GM12878 (cell line): ENCODE measurements around the gene LUZP2. TPM values are rescaled to one million over a fixed set of nuclear protein-coding genes. Genes with fewer than 3 reads are reported as not detected.

Source experiments
- ATAC-seq: fragments of 200-7000 bp; cut with Tn5 transposase; 3 replicates; pipeline ENCODE4 v1.9.1; 2020; ENCODE audit warnings: mild to moderate bottlenecking, moderate library complexity
- BruUV-seq: library from RNA; stranded (reverse); fragments of 400-500 nt; replicated peaks from 2 replicates; lab custom pipeline; 2021; lab: Mats Ljungman, UMichigan
- CTCF ChIA-PET: fragments of 300-600 bp; sonication (Branson Sonifier 250); formaldehyde crosslinking; extraction: SDS; loops from one replicate; lab custom pipeline; 2021; ENCODE audit warnings: inconsistent platforms; lab: Yijun Ruan, JAX
- POLR2A ChIA-PET: fragments of 350-600 bp; formaldehyde crosslinking; extraction: SDS; loops from one replicate; lab custom pipeline; 2021; ENCODE audit warnings: inconsistent platforms; lab: Charles Lee
- RAD21 ChIA-PET: fragments of 300-600 bp; sonication (Branson Sonifier 250); formaldehyde crosslinking; loops from one replicate; lab custom pipeline; 2023; ENCODE audit warnings: antibody characterized with exemption; ENCODE audit not compliant: unreplicated experiment; lab: Charles Lee
- SMC1A ChIA-PET: fragments of 300-600 bp; sonication (Branson Sonifier 250); formaldehyde crosslinking; loops from one replicate; lab custom pipeline; 2023; ENCODE audit not compliant: unreplicated experiment, uncharacterized antibody; lab: Charles Lee
- DNase-seq: peaks from one replicate; pipeline ENCODE4 v3.0.0-alpha.2; 2011; ENCODE audit warnings: low read depth, low spot score
- FAIRE-seq: peaks from 3 replicates; lab custom pipeline; 2011; peaks lifted over from hg19 to GRCh38; lab: Jason Lieb, UNC
- H2AFZ ChIP-seq: 2 replicates; pipeline ENCODE4 v1.6.0; 2011; ENCODE audit warnings: low read depth, low read length, control low read depth; ENCODE audit not compliant: control insufficient read depth
- H3K27ac ChIP-seq: 2 replicates; pipeline ENCODE4 v1.5.1; 2011; ENCODE audit warnings: control low read depth; ENCODE audit not compliant: control insufficient read depth, insufficient read depth
- H3K27me3 ChIP-seq, 2 experiments: replicated peaks in 1 of 2; 2 replicates each; pipeline versions ENCODE4 v1.6.0 to v1.6.1; 2011; ENCODE audit warnings: low read length in 1 of 2; ENCODE audit not compliant: control insufficient read depth in 2 of 2, insufficient read depth in 2 of 2
- H3K36me3 ChIP-seq, 2 experiments: 2 replicates each; pipeline ENCODE4 v1.5.1; 2011; ENCODE audit warnings: low read length in 1 of 2; ENCODE audit not compliant: control insufficient read depth in 2 of 2, insufficient read depth in 2 of 2
- H3K4me1 ChIP-seq: 2 replicates; pipeline ENCODE4 v1.6.1; 2011; ENCODE audit warnings: mild to moderate bottlenecking, low read length, moderate library complexity, mixed read lengths; ENCODE audit not compliant: control insufficient read depth, insufficient read depth
- H3K4me2 ChIP-seq: 2 replicates; pipeline ENCODE4 v1.6.0; 2011; ENCODE audit warnings: control low read depth; ENCODE audit not compliant: control insufficient read depth, insufficient read depth
- H3K4me3 ChIP-seq: fragments of 200-600 bp; sonication (generic); 2 replicates; pipeline ENCODE4 v1.5.1; 2016
- H3K79me2 ChIP-seq: 2 replicates; pipeline ENCODE4 v1.6.0; 2011; ENCODE audit warnings: low read length; ENCODE audit not compliant: control insufficient read depth, insufficient read depth
- H3K9ac ChIP-seq: 2 replicates; pipeline ENCODE4 v1.8.0; 2011; ENCODE audit warnings: low read length, control low read depth, mixed read lengths; ENCODE audit not compliant: control insufficient read depth, insufficient read depth
- H3K9me3 ChIP-seq: replicated peaks from 3 replicates; pipeline ENCODE4 v1.5.1; 2011; ENCODE audit warnings: mild to moderate bottlenecking, low read length; ENCODE audit not compliant: control insufficient read depth, insufficient read depth
- H4K20me1 ChIP-seq: 2 replicates; pipeline ENCODE4 v1.6.0; 2011; ENCODE audit not compliant: control insufficient read depth, insufficient read depth
- CHD4 ChIP-seq: fragments of 200-600 bp; sonication (generic); IDR thresholded peaks from 2 replicates; pipeline ENCODE4 v1.6.1; 2016; ENCODE audit warnings: mild to moderate bottlenecking
- CUX1 ChIP-seq: IDR thresholded peaks from 2 replicates; pipeline ENCODE4 v1.6.1; 2012; ENCODE audit warnings: improper control_type of control experiment, low read depth, low read length; ENCODE audit not compliant: insufficient replicate concordance
- DPF2 ChIP-seq: fragments of 450-650 bp; IDR thresholded peaks from 2 replicates; pipeline ENCODE4 v1.6.1; 2017; ENCODE audit warnings: mild to moderate bottlenecking
- E2F4 ChIP-seq: IDR thresholded peaks from 2 replicates; pipeline ENCODE4 v1.6.1; 2012; ENCODE audit warnings: low read depth, low read length, improper control_type of control experiment
- FOXK2 ChIP-seq: fragments of 450-650 bp; IDR thresholded peaks from 2 replicates; pipeline ENCODE4 v1.6.1; 2017; ENCODE audit warnings: mild to moderate bottlenecking, moderate library complexity
- IRF5 ChIP-seq: fragments of 450-650 bp; IDR thresholded peaks from 2 replicates; pipeline ENCODE4 v1.6.1; 2017; ENCODE audit warnings: borderline replicate concordance
- JUND ChIP-seq: IDR thresholded peaks from 2 replicates; pipeline ENCODE4 v1.6.1; 2012; ENCODE audit warnings: low read depth, mild to moderate bottlenecking, low read length, improper control_type of control experiment, moderate library complexity
- MXI1 ChIP-seq: fragments of 150-350 bp; IDR thresholded peaks from 2 replicates; pipeline ENCODE4 v1.6.1; 2011; ENCODE audit warnings: low read depth, mild to moderate bottlenecking, inconsistent platforms, low read length, improper control_type of control experiment
- MYB ChIP-seq: fragments of 150-350 bp; IDR thresholded peaks from 2 replicates; pipeline ENCODE4 v1.6.1; 2014; ENCODE audit warnings: mild to moderate bottlenecking, low read depth, low read length, borderline replicate concordance
- NKRF ChIP-seq: fragments of 450-650 bp; conservative IDR thresholded peaks from 2 replicates; pipeline ENCODE4 v1.6.1; 2017; ENCODE audit warnings: mild to moderate bottlenecking, moderate library complexity
- RELA ChIP-seq: fragments of 450-650 bp; IDR thresholded peaks from 2 replicates; pipeline ENCODE4 v1.8.0; 2014; ENCODE audit warnings: borderline replicate concordance; ENCODE audit not compliant: partially characterized antibody
- TCF12 ChIP-seq: IDR thresholded peaks from 2 replicates; pipeline ENCODE4 v1.6.1; 2011; ENCODE audit warnings: low read depth, mild to moderate bottlenecking, low read length
- ZNF274 ChIP-seq: IDR thresholded peaks from one replicate; pipeline ENCODE4 v1.8.0; 2011; ENCODE audit not compliant: insufficient read length, insufficient read depth
- ZNF384 ChIP-seq: IDR thresholded peaks from 2 replicates; pipeline ENCODE4 v1.6.1; 2012; ENCODE audit warnings: low read depth, mild to moderate bottlenecking, low read length, improper control_type of control experiment, borderline replicate concordance
- WGBS: methylation state at CpG from one replicate; pipeline ENCODE4 v1.1.6; 2016; ENCODE audit warnings: low lambda C conversion rate; ENCODE audit not compliant: insufficient replicate concordance, insufficient coverage; ENCODE audit errors: missing lambda C conversion rate; 5-methylcytosine and 5-hydroxymethylcytosine counted together
- in situ Hi-C: fragments of 300-500 bp; cut with MboI; formaldehyde crosslinking; loops from 9 replicates; pipeline ENCODE4 v1.14.3; 2018; ENCODE audit warnings: mixed read lengths
- intact Hi-C: fragments of 100-400 bp; cut with micrococcal nuclease; formaldehyde crosslinking; loops from one replicate; pipeline ENCODE4 v1.14.2; 2022; ENCODE audit not compliant: unreplicated experiment
- polyA plus RNA-seq, 11 experiments: library from polyadenylated mRNA; depleted of rRNA in 4 of 11; unstranded in 6 of 11; stranded (reverse) in 5 of 11; fragments of >200 nt; fragmentation: Nextera tagmentation in 4 of 11; fragmentation: Illumina TruSeq in 1 of 11; extraction: Ambion mirVana in 4 of 11; extraction: Trizol in 1 of 11; gene quantifications; 1 replicate in 1 of 11; 2 replicates in 10 of 11; pipeline versions ENCODE4 v1.2.1 to v1.2.3, GENCODE V29; 2011 to 2016; ENCODE audit warnings: inconsistent platforms in 2 of 11, missing spikeins in 2 of 11, low read depth in 1 of 11
- total RNA-seq, 4 experiments: library from RNA; depleted of rRNA in 3 of 4; stranded (reverse); fragments of >200 nt in 3 of 4; fragmentation: Illumina TruSeq in 1 of 4; extraction: Trizol in 1 of 4; gene quantifications; 2 replicates each; pipeline versions ENCODE4 v1.2.1 to v1.2.3, GENCODE V29; 2013 to 2021

Gene LUZP2
- total and polyA plus RNA-seq, 10 of the 15 experiments (the other 5 are each of a cell fraction or from before 2014, with no cell fraction given) = not detected

GRCh38 chr11:24635588-24636290, 138.9 kb downstream of the LUZP2 start:
- ChIA-PET RAD21 (no interaction called here), CTCF (no interaction called here), POLR2A (no interaction called here), SMC1A (no interaction called here)
- Histone ChIP-seq H3K36me3 (no peaks in the 10 kb centered on the region), H3K79me2 (no peaks in the 10 kb centered on the region), H3K4me1 (no peaks in the 10 kb centered on the region), H3K4me3 (no peak overlapping the region), H3K27me3 (no peaks in the 10 kb centered on the region), H3K9me3 (no peaks in the 10 kb centered on the region), H3K27ac (no peak overlapping the region), H3K4me2 (no peak overlapping the region), H2AFZ (no peak overlapping the region), H3K9ac (no peak overlapping the region), H4K20me1 (no peaks in the 10 kb centered on the region)
- BruUV-seq = no TSS peak
- intact Hi-C loops = no loop called here
- TF ChIP-seq E2F4 (no peak), IRF5 (no peak), DPF2 (no peak), JUND (no peak), FOXK2 (no peak), TCF12 (no peak), ZNF274 (no peak), CUX1 (no peak), MYB (no peak), NKRF (no peak), ZNF384 (no peak), RELA (no peak), CHD4 (no peak), MXI1 (no peak)
- ATAC-seq (no peak), DNase-seq (no peak), FAIRE-seq (no peak)
- in situ Hi-C loops = no loop called here
- WGBS = 45% methylated on average over 5 of the region's 5 CpGs
